Fibroblast of peridontal ligament (primary cell): ENCODE data around the gene CYP4F12.

Experiments
- DNase-seq: peaks from one replicate; pipeline ENCODE4 v3.0.0-alpha.2; 2010; ENCODE audit errors: extremely low read depth

CYP4F12 gene

GRCh38 chr19:15702534-15702930 lies 29.6 kb downstream of the CYP4F12 start:
- peak; percentile 8 for DNase-seq

DNA sequence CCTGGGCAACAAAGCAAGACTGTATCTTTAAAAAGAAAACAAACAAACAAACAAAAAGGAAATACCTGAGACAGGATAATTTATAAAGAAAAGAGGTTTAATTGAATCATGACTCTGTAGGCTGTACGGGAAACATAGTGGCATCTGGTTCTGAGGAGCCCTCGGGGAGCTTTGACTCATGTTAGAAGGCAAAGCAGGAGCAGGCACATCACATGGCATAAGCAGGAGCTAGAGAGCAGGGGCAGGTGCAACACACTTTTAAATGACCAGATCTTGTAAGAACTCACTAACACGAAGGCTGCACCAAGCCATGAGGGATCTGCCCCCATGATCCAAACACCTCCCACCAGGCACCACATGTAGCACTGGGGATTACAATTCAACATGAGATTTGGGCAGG lies 41.8 kb downstream of the CYP4F12 start:
- DNase-seq = no peak

DNA sequence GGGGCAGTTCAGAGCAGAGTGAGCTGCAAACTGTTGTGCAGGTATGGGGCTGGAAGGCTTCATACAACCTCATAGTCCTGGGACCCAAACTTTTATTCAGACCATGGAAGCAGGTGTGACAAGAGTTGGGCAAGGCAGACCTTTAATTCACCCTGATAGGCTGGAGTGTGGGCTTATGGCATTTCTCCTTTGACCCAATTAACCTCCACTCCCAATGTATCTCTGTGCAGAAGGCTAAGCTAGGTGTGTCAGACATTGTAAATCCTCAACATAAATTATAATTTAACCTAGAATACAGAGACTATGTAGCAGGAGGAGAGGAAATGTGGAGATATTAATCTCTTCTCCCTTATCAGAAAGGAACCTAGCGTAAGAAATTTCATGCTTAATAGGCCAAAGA lies 42.8 kb downstream of the CYP4F12 start:
- DNase-seq = no peak

DNA sequence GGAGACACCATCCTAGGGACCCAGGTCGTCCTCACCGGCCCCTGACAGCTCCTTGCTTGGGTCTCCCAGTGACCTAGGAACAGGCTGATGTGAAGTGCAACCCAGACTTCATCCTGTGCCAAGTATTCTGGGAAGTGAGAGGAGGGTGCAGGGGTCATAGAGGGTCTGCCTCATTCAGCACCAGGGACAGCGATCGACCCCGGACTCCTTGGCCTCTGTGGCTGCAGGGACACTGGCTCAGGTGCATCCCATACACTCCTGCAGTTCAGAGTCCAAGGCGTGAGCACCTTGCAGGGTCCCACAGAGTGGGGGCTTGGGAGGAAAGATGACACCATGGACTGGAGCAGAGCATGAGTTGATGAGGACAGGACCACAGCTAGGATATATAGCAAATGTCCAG lies 44.9 kb downstream of the CYP4F12 start:
- DNase-seq = no peak

- no peak for DNase-seq
These were observed 48.4 kb downstream of the CYP4F12 start for GRCh38 chr19:15721268-15721667.

- no peak for DNase-seq
These were observed 50.1 kb downstream of the CYP4F12 start for GRCh38 chr19:15722956-15723355.

DNA sequence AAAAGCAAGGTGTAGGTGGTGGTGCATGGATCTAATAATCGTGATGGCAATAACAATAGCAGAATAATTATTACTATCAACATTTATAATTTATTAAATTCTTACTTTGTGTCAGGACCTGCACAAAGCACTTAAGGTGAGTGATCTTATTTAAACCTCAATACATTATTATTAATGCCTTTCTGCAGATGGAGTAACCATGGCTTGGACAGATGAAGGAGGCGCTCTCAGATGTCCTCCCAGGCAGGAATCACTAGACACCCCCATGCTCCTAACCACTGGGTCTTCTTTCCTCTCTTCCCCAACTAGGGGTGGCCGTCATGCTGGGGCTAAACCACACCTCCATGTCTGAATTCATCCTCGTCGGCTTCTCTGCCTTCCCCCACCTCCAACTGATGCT lies 54.8 kb downstream of the CYP4F12 start, which contains the start of gene OR10H2:
Gene OR10H2 (plus strand): TSS at position 301 of the 400 bp plus-strand sequence. CDS start 20 bp downstream, at position 321.
- DNase-seq = no peak

GRCh38 chr19:15730538-15730937 lies 57.7 kb downstream of the CYP4F12 start:
- no peak for DNase-seq

- no peak for DNase-seq
These were observed 59.5 kb downstream of the CYP4F12 start for GRCh38 chr19:15732388-15732787.

DNA sequence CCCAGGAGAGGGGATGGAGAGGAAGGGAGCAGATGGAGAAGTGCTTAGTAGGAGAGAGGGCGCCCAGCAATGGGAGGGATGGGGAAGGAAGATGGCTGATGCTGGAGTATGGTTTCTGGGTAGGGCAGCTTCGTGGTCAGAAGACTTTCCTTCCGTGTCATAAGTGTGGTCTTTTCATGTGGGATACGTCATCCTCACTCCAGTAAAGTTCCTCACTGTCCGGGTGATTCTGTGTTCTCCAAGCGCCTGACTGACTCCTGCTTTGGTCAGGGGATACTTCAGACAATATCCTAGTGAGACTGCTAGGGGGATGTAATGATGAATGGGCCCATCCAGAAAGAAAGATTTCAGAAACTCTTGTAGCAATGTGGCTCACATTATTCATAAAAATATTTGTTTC lies 61.0 kb downstream of the CYP4F12 start:
- no peak for DNase-seq

GRCh38 chr19:15737722-15738121 lies 64.8 kb downstream of the CYP4F12 start, which contains the start of gene OR10H3:
Gene OR10H3, plus strand, starts transcription at chr19:15737985. Its CDS starts 3,408 bp downstream, at chr19:15741393.
- no peak for DNase-seq

- no peak for DNase-seq
These were observed 67.9 kb downstream of the CYP4F12 start for GRCh38 chr19:15740785-15741184.
